Inflammatory macrophage (primary cell): ENCODE measurements around the gene INHBC.
"Not testable (repeated sequence)": the region's sequence is repeated elsewhere in the genome, so short reads cannot be mapped to it uniquely, and the experiment has no call there.

Source experiments
- DNase-seq, 2 donors: peaks; one replicate each; pipeline ENCODE4 v3.0.0-alpha.2; 2020 to 2022
- total RNA-seq, 18 experiments: gene quantifications; one replicate each; lab custom pipeline; 2026; ENCODE audit warnings: mixed read lengths in 6 of 18, inconsistent platforms in 2 of 18; lab: John Stamatoyannopoulos, UW

Gene INHBC, protein sequence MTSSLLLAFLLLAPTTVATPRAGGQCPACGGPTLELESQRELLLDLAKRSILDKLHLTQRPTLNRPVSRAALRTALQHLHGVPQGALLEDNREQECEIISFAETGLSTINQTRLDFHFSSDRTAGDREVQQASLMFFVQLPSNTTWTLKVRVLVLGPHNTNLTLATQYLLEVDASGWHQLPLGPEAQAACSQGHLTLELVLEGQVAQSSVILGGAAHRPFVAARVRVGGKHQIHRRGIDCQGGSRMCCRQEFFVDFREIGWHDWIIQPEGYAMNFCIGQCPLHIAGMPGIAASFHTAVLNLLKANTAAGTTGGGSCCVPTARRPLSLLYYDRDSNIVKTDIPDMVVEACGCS
- 0 to 0.13 (median 0) reads per million in 18 experiments for total RNA-seq

DNA sequence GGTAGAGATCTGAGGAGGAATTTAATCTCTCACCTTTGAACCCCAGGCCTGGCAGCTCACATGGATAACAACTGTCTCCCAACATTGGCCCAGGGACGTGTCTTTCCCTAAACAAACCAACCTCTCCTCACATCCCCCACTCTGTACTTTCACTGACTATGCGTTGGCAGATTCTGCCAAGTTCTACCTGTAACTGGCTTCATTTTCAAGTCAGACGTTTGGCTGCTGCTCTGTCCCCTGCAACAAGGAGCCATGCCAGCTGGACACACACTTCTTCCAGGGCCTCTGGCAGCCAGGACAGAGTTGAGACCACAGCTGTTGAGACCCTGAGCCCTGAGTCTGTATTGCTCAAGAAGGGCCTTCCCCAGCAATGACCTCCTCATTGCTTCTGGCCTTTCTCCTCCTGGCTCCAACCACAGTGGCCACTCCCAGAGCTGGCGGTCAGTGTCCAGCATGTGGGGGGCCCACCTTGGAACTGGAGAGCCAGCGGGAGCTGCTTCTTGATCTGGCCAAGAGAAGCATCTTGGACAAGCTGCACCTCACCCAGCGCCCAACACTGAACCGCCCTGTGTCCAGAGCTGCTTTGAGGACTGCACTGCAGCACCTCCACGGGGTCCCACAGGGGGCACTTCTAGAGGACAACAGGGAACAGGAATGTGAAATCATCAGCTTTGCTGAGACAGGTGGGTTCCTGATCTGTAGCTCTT lies at the start of gene INHBC:
Gene INHBC (plus strand): TSS at position 268 of the 707 bp plus-strand sequence. CDS start 103 bp downstream, at position 371.
- DNase-seq: no peak

DNA sequence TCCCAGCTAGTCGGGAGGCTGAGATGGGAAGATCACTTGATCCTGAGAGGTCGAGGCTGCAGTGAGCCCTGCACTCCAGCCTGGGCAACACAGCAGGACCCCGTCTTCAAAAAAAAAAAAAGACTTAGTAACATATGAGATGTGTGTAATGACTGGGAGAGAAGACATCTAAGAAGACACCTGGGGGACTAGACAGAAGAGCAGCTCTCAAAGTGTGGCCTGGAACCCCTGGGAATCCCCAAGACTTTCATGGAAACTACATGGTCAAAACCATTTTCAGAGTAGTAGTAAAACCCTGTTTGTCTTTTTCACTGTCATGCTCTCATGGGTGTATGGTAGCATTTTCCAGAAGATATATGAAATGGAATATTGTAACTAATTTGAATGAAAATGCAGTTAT lies 49.0 kb upstream of the INHBC start:
- DNase-seq: no peak

- DNase-seq: no peak
These were observed 48.3 kb upstream of the INHBC start for GRCh38 chr12:57386187-57386720.

- no peak for DNase-seq
These were observed 46.2 kb upstream of the INHBC start for GRCh38 chr12:57388425-57388824.

- DNase-seq: no peak
These were observed 45.6 kb upstream of the INHBC start for GRCh38 chr12:57389033-57389432.

DNA sequence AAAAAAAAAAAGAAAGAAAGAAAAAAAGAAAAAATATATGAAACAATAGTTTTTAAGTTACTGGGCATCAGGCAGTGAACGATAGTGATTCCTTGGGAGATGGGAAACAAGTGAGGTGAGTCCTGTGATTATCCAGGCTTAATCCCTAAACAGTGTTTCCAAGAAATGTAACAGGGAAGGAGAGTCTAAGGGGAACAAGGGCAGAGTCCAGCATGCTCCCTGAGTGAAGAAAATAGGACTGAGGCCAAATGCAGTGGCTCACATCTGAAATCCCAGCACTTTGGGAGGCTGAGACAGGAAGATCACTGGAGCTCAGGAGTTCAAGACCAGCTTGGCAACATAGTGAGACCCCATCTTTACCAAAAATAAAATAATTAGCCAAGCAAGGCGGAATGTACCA lies 44.4 kb upstream of the INHBC start:
- no peak for DNase-seq

GRCh38 chr12:57395121-57395520 lies 39.5 kb upstream of the INHBC start:
- no peak for DNase-seq

- DNase-seq: no peak
These were observed 37.1 kb upstream of the INHBC start for GRCh38 chr12:57397441-57397840.

DNA sequence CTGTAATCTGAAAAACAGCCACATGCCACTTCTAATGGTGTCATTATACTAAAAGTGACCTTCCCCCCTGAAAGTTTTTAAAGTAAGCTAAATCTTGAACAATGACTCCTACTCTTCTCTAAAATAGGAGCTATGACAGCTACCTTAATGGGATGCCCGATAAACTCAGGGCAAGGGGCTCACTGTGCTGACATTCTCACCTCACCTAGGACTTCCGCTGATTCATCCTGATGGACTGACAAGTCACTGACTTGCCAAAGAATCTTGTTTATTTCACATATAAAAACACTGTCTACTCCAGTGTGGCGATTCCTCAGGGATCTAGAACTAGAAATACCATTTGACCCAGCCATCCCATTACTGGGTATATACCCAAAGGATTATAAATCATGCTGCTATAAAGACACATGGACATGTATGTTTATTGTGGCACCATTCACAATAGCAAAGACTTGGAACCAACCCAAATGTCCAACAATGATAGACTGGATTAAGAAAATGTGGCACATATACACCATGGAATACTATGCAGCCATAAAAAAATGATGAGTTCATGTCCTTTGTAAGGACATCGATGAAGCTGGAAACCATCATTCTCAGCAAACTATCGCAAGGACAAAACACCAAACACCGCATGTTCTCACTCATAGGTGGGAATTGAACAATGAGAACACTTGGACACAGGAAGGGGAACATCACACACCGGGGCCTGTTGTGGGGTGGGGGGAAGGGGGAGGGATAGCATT lies 34.7 kb upstream of the INHBC start:
- not testable (repeated sequence) for DNase-seq

GRCh38 chr12:57401165-57401564 lies 33.4 kb upstream of the INHBC start:
- DNase-seq: no peak

- DNase-seq: not testable (repeated sequence)
These were observed 32.4 kb upstream of the INHBC start for GRCh38 chr12:57402156-57402555.

DNA sequence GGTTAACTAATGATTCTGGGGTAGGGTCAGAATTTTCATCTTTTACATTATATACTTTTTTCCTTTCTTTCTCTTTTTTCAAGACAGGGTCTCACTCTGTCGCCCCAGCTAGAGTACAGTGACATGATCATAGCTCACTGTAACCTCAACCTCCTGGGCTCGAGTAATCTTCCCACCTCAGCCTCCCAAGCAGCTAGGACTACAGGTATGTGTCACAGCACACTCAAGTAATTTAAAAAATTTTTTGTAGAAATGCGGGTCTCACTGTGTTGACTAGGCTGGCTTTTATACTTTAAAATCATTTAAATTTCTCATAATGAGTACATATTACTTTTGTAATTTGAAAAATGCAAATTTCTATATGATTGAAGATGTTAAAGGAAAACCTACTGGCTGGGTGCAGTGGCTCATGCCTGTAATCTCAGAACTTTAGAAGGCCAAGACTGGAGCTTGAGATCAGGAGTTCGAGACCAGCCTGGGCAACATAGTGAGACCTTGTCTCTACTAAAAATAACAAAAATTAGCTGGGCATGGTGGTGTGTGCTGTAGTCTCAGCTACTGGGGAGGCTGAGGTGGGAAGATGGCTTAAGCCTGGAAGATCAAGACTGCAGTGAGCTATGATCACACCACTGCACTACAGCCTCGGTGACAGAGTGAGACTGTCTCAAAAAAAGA lies 29.5 kb upstream of the INHBC start:
- DNase-seq: no peak

GRCh38 chr12:57410534-57410933 lies 24.1 kb upstream of the INHBC start:
- DNase-seq: no peak

DNA sequence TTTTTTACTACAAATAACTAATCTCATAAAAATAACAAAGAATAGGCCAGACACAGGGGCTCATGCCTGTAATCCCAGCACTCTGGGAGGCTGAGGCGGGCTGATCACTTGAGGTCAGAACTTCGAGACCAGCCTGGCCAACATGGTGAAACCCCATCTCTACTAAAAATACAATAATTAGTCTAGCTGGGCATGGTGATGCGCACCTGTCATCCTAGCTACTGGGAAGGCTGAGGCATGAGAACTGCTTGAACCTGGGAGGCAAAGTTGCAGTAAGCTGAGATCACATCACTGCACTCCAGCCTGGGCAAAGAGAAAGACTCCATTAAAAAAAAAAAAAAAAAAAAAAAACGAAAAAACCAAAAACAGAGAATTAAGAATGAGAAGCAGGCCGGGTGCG lies 20.4 kb upstream of the INHBC start:
- DNase-seq: not testable (repeated sequence)

DNA sequence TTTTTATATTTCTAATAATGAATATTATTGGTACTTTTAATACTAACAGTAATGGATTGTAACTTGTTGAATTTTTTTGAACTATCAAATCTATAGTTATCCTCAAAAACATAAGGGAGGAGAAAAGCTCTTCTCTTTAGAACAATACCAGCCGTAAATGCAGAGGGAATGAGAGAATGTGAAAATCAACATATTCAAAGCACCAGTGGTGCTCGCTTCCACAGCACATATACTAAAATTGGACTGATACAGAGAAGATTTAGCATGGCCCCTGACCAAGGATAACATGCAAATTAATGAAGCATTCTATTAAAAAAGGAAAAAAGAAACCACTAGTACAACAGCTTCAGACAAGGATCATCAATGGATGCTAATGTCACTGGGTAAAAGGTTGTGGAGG lies 19.5 kb upstream of the INHBC start:
- no peak for DNase-seq

DNA sequence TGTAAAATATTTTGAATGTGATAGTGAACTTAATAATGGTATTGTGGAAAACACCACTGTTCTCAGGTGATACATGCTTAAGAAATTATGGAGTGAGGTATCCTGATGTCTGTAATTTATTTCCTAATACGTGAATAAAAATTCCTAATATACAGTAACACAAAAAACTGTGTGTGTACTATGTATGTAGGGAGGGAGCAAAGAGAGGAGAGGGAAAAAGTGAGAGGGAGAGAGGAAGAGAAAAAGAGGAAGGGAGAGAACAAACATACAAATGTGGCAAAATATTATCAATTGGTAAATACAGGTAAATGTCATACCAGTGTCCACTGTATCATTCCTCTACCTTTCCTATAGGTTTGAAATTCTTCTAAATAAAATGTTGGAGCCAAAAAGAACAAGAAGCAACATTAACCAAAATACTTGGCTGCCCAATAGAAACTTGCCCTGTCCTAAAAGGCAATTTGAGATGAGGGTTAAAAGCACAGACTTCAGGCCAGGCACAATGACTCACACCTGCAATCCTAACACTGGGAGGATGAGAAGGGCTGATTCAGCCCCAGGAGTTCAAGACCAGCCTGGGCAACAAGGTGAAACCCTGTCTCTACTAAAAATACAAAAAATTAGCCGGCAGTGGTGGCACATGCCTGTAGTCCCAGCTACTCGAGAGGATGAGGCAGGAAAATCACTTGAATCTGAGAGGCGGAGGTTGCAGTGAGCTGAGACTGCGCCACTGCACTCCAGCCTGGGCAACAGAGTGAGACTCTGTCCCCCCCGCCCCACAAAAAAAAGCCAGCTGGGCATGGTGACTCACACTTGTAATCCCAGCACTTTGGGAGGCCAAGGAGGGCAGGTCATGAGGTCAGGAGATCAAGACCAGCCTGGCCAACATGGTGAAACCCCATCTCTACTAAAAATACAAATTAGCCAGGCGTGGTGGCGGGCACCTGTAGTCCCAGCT lies 18.3 kb upstream of the INHBC start:
- no peak for DNase-seq

DNA sequence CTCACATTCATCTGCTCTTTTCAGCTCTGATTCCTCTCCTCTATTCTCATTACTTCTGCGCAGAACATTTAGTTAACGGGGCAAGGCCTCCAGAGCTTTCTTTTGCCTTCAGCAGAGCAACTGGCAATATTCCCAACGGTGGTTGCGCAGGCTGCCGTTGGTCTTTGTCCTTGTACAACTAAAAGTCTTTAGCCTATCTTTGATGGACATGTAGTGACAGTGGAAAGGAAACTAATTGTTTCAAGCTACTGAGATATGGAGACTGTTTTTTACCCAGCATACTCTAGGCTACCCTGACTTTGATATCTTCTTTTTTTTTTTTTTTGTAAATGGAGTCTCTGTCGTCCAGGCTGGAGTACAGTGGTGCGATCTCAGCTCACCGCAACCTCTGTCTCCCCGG lies 16.3 kb upstream of the INHBC start:
- DNase-seq: no peak

- DNase-seq: no peak
These were observed 15.1 kb upstream of the INHBC start for GRCh38 chr12:57419495-57419894.

DNA sequence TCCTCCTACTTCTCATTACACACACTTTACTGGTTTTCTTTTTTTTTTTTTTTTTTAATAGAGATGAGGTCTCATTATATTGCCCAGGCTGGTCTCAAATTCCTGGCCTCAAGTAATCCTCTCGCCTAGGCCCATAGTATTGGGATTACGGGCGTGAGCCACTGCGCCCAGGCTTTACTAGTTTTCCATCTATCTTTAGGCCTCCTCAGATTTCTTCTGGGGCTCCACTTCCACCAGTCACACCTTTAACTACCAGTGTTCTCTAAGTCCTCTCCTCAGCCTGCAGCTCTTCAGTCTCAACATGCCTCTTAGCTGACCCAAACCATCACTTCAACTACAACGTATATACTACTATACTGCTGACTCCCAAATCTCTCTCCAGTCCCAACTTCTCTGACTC lies 14.1 kb upstream of the INHBC start:
- DNase-seq: no peak

GRCh38 chr12:57426948-57427347 lies 7.6 kb upstream of the INHBC start:
- not testable (repeated sequence) for DNase-seq

DNA sequence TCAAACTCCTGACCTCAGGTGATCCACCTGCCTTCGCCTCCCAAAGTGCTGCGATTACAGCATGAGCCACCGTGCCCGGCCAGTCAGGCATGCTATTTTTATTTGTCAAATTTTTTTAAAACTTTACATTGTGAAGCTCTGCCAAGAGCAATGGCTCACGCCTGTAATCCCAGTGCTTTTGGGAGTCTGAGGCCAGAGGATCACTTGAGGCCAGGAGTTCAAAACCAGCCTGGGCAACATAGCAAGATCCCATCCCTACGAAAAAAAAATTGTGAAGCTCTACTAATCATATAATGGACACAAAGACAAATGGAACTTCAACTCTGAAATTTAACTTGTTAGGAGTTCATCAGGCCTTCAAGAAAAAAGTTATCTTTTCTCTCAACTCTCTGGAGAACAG lies 5.6 kb upstream of the INHBC start:
- DNase-seq: no peak
